Right lobe of liver (tissue), 4 donors: Measurements from ENCODE around the gene NUAK1.

ENCODE experiments used
- POLR2A ChIP-seq: fragments of 450-650 bp; IDR thresholded peaks from one replicate; pipeline ENCODE4 v1.6.1; 2017; ENCODE audit warnings: antibody characterized with exemption, mild to moderate bottlenecking
- TF ChIP-seq, protein P1 (sequence below), 4 donors: fragments of 200-600 bp in 3 of 4; fragments of 450-650 bp in 1 of 4; IDR thresholded peaks; one replicate each; pipeline versions ENCODE4 v1.5.1 to v1.8.0; 2016 to 2022; ENCODE audit warnings: antibody characterized with exemption in 4 of 4, mild to moderate bottlenecking in 2 of 4
- donor health status: DM: no; HTN: no; CAD: no.
- donor health status: DM: no; HTN: no; CAD: no.
- donor health status: DM: no; HTN: yes; CAD: no.

DNA sequence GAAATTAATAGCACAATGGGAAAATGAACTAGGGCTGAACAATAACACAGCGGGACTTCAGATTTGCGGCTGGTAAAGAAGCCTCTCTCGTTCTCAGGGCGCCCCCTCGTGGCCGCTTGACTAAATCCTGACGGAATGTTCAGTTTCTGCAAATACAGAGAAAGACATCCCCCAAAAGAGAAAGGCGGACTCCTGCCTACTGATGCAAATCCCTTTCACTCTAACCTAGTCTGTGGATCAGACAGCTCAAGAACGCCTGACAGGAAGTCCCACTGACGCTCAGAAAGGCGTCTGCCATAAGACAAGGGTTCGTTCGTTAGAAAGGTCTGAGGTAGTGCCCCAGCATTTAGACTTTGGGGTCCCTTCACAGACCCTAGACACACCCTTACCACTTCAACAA, 2.5 kb downstream of the NUAK1 start:
- TF ChIP-seq, protein P1, sequence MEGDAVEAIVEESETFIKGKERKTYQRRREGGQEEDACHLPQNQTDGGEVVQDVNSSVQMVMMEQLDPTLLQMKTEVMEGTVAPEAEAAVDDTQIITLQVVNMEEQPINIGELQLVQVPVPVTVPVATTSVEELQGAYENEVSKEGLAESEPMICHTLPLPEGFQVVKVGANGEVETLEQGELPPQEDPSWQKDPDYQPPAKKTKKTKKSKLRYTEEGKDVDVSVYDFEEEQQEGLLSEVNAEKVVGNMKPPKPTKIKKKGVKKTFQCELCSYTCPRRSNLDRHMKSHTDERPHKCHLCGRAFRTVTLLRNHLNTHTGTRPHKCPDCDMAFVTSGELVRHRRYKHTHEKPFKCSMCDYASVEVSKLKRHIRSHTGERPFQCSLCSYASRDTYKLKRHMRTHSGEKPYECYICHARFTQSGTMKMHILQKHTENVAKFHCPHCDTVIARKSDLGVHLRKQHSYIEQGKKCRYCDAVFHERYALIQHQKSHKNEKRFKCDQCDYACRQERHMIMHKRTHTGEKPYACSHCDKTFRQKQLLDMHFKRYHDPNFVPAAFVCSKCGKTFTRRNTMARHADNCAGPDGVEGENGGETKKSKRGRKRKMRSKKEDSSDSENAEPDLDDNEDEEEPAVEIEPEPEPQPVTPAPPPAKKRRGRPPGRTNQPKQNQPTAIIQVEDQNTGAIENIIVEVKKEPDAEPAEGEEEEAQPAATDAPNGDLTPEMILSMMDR (IDR thresholded peaks at IDR 0.05), result peak; percentile 79 to 87 (median 85)
- TF ChIP-seq POLR2A, result no peak
